KMS-11 (cell line): ENCODE measurements around the gene NSD1.

Experiments used
- H2AFZ ChIP-seq: fragments of 200-600 bp; sonication (generic); 2 replicates; pipeline ENCODE4 v1.6.1; 2016; ENCODE audit warnings: antibody characterized with exemption, mixed run types, low read depth
- H3K27ac ChIP-seq: fragments of 200-600 bp; sonication (generic); 2 replicates; pipeline ENCODE4 v1.6.1; 2016; ENCODE audit warnings: mild to moderate bottlenecking, mixed run types
- H3K27me3 ChIP-seq: fragments of 200-600 bp; sonication (generic); 2 replicates; pipeline ENCODE4 v1.6.1; 2017; ENCODE audit warnings: mild to moderate bottlenecking, low read depth, mixed run types, moderate library complexity; ENCODE audit not compliant: insufficient read depth
- H3K36me3 ChIP-seq: fragments of 200-600 bp; sonication (generic); 2 replicates; pipeline ENCODE4 v1.6.1; 2017; ENCODE audit warnings: mild to moderate bottlenecking, mixed run types; ENCODE audit not compliant: insufficient read depth
- H3K4me1 ChIP-seq: fragments of 200-600 bp; sonication (generic); 2 replicates; pipeline ENCODE4 v1.6.1; 2016; ENCODE audit warnings: mild to moderate bottlenecking, low read depth, mixed run types; ENCODE audit not compliant: poor library complexity, severe bottlenecking
- H3K4me2 ChIP-seq: fragments of 200-600 bp; sonication (generic); 2 replicates; pipeline ENCODE4 v1.7.0; 2016; ENCODE audit warnings: mild to moderate bottlenecking, mixed run types
- H3K4me3 ChIP-seq: fragments of 200-600 bp; sonication (generic); IDR thresholded peaks from 2 replicates; pipeline ENCODE4 v1.6.1; 2017; ENCODE audit warnings: low read depth, low read length, mixed read lengths; ENCODE audit not compliant: insufficient read depth
- H3K79me2 ChIP-seq: fragments of 200-600 bp; sonication (generic); 2 replicates; pipeline ENCODE4 v1.6.1; 2016; ENCODE audit warnings: low read depth, mixed run types; ENCODE audit not compliant: insufficient read depth
- H3K9ac ChIP-seq: fragments of 200-600 bp; sonication (generic); 2 replicates; pipeline ENCODE4 v1.6.1; 2016; ENCODE audit warnings: mild to moderate bottlenecking, mixed run types
- H4K20me1 ChIP-seq: fragments of 200-600 bp; sonication (generic); 2 replicates; pipeline ENCODE4 v1.6.1; 2016; ENCODE audit warnings: mild to moderate bottlenecking, mixed run types; ENCODE audit not compliant: insufficient read depth
- CTCF ChIP-seq: fragments of 200-600 bp; sonication (generic); conservative IDR thresholded peaks from 2 replicates; pipeline ENCODE4 v1.6.1; 2017; ENCODE audit warnings: low read depth, mild to moderate bottlenecking, antibody characterized with exemption, low read length, moderate library complexity, mixed read lengths

The NSD1 gene

GRCh38 chr5:177327539-177328522 is 194.3 kb downstream of the NSD1 start:
- no peaks in the 10 kb centered on the region for H3K27me3 ChIP-seq
- H3K4me1 ChIP-seq = no peaks in the 10 kb centered on the region
- H3K4me2 ChIP-seq = no peak overlapping the region
- no peak overlapping the region for H3K9ac ChIP-seq
- H2AFZ ChIP-seq = no peak overlapping the region
- H3K36me3 ChIP-seq = no peaks in the 10 kb centered on the region
- no peaks in the 10 kb centered on the region for H3K79me2 ChIP-seq
- H4K20me1 ChIP-seq = no peaks in the 10 kb centered on the region
- no peak for TF ChIP-seq CTCF
- no peak overlapping the region for H3K4me3 ChIP-seq
- H3K27ac ChIP-seq = no peak overlapping the region

- H3K4me3 ChIP-seq = no peak overlapping the region
- no peak overlapping the region for H3K9ac ChIP-seq
- H3K4me2 ChIP-seq = no peak overlapping the region
- H3K27me3 ChIP-seq = no peaks in the 10 kb centered on the region
- H3K4me1 ChIP-seq = no peaks in the 10 kb centered on the region
- no peak overlapping the region for H2AFZ ChIP-seq
- no peaks in the 10 kb centered on the region for H3K36me3 ChIP-seq
- TF ChIP-seq CTCF = no peak
- H4K20me1 ChIP-seq = no peaks in the 10 kb centered on the region
- no peaks in the 10 kb centered on the region for H3K79me2 ChIP-seq
- no peak overlapping the region for H3K27ac ChIP-seq
Measured at GRCh38 chr5:177328545-177329231, 195.1 kb downstream of the NSD1 start.

- Histone ChIP-seq H3K27me3 (no peaks in the 10 kb centered on the region), H3K4me1 (no peaks in the 10 kb centered on the region), H3K4me3 (no peak overlapping the region), H3K36me3 (no peaks in the 10 kb centered on the region), H2AFZ (no peak overlapping the region), H3K79me2 (no peaks in the 10 kb centered on the region), H3K4me2 (no peak overlapping the region), H3K9ac (no peak overlapping the region), H4K20me1 (no peaks in the 10 kb centered on the region), H3K27ac (no peak overlapping the region)
- no peak for TF ChIP-seq CTCF
Measured at GRCh38 chr5:177329883-177330282, 196.3 kb downstream of the NSD1 start.

GRCh38 chr5:177330991-177331842 is 197.6 kb downstream of the NSD1 start:
- Histone ChIP-seq H3K79me2 (no peaks in the 10 kb centered on the region), H3K36me3 (no peaks in the 10 kb centered on the region), H3K27ac (no peak overlapping the region), H3K4me2 (no peak overlapping the region), H3K27me3 (no peaks in the 10 kb centered on the region), H3K4me1 (no peaks in the 10 kb centered on the region), H3K9ac (no peak overlapping the region), H3K4me3 (no peak overlapping the region), H2AFZ (no peak overlapping the region), H4K20me1 (no peaks in the 10 kb centered on the region)
- no peak for TF ChIP-seq CTCF
